Keratinocyte (primary cell): Measurements from ENCODE around the gene KLF11.

Experiments used
- CTCF ChIP-seq, 3 experiments: IDR thresholded peaks in 1 of 3; conservative IDR thresholded peaks in 1 of 3; optimal IDR thresholded peaks in 1 of 3; 2 replicates in 2 of 3; 3 replicates in 1 of 3; pipeline versions ENCODE3 to v1.5.1; 2011; ENCODE audit warnings: low read length in 3 of 3, mild to moderate bottlenecking in 3 of 3, moderate library complexity in 2 of 3, control low read depth in 1 of 3, inconsistent platforms in 1 of 3; ENCODE audit not compliant: insufficient read depth in 2 of 3; ENCODE audit errors: extremely low read depth in 1 of 3
- EZH2 ChIP-seq: IDR thresholded peaks from one replicate; pipeline ENCODE4 v1.6.1; 2012; ENCODE audit warnings: inconsistent platforms, mild to moderate bottlenecking, low read length, moderate library complexity

GRCh38 chr2:10103179-10103578 is 59.8 kb downstream of the KLF11 start:
- no peak for TF ChIP-seq CTCF (optimal IDR thresholded peaks at IDR 0.05 in 1 of 3, IDR thresholded peaks at IDR 0.05 in 1 of 3, conservative IDR thresholded peaks at IDR 0.05 in 1 of 3; ENCODE audit: extremely low read depth in 1 of 3, insufficient read depth in 2 of 3, low read length in 3 of 3)
- TF ChIP-seq EZH2 = no peak
